WTC11 (cell line): ENCODE results near the gene LATS2.

ENCODE experiments used
- IRF1 ChIP-seq: sonication (generic); formaldehyde crosslinking; IDR thresholded peaks from 2 replicates; pipeline ENCODE4 v1.8.0; 2023; ENCODE audit warnings: missing genetic modification reagents
- USF2 ChIP-seq: sonication (generic); formaldehyde crosslinking; IDR thresholded peaks from 2 replicates; pipeline ENCODE4 v1.8.1; 2023; ENCODE audit warnings: mild to moderate bottlenecking, missing genetic modification reagents, moderate library complexity

GRCh38 chr13:21005193-21005592, 56.2 kb downstream of the LATS2 start:
- TF ChIP-seq IRF1 (CRISPR knock-in tag) (no peak), USF2 (no peak)
